Measurements from ENCODE around the gene ADGRD1.

ADGRD1 gene

GRCh38 chr12:131076791-131077747, 123.4 kb downstream of the ADGRD1 start:
- no peak for DNase-seq

GRCh38 chr12:131077931-131078391, 124.3 kb downstream of the ADGRD1 start:
- DNase-seq: no peak

DNA sequence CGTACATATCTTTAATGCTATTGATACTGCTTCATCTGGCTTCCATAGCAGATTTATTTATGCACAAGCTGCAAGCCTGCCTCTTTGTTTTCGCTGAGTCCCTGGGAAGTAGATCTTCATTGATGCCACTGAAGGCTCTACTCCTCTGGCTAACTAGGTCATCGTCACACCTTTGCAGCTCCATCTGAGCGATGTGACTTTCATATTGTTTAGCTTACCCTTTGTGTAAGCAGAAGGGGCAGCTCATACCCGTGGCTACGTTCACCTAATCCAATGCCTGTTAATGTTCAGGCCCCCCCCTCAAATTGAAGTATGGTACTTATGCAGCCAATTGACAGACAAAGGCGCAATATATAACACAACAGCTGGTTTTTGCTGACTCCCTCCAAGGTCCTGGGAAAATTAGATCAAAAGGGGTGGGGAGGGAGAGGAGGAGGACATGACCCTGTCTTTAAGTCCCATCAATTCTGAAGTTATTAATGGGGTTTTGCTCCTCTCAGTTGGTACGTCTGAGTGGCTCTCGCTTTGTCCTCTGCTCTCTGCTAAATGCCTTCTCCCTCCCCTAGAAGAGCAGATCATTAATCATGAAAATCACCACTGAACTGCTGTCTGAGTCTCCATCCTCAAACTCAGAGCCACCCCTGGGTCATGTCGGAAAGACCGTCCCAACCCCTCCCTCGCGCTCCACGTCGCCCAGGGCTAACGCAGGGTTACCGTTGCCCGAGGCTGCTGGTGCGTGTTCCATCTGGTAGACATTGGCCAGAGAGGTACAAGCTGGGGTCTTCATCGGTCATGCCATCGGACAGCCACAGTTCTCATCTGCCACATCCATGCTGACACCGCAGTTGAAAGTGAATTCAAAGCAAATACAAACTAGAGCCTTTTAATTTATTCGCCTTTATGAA, 128.8 kb downstream of the ADGRD1 start:
- DNase-seq: no peak

DNA sequence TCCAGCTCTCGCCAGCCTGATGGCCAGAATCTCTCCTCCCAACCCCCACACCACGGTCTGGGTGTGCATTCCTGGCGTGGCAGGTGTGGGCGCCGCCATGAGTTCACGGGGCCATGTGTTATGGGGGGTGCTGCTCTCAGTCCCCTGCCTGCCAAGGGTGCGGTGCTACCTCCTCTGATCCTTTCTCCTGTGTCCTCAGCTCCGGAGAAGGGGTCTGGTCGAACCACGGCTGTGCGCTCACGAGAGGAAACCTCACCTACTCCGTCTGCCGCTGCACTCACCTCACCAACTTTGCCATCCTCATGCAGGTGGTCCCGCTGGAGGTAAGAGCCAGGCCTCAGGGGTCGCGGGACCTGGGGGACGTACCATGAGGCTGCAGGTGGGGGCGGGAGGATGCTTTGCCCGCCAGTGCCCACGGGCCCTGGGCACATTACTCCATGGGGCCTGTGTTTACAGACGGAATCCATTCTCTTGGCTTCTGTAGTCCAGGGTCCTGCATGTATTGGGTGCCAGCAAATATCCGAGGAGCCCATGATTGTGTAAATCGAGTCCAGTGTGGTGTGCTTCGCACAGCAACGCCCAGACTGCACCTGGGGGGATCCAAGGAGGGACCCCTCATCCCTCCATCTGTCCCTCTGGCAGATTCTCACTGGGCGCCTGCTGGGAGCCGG, 130.8 kb downstream of the ADGRD1 start:
- no peak for DNase-seq

DNA sequence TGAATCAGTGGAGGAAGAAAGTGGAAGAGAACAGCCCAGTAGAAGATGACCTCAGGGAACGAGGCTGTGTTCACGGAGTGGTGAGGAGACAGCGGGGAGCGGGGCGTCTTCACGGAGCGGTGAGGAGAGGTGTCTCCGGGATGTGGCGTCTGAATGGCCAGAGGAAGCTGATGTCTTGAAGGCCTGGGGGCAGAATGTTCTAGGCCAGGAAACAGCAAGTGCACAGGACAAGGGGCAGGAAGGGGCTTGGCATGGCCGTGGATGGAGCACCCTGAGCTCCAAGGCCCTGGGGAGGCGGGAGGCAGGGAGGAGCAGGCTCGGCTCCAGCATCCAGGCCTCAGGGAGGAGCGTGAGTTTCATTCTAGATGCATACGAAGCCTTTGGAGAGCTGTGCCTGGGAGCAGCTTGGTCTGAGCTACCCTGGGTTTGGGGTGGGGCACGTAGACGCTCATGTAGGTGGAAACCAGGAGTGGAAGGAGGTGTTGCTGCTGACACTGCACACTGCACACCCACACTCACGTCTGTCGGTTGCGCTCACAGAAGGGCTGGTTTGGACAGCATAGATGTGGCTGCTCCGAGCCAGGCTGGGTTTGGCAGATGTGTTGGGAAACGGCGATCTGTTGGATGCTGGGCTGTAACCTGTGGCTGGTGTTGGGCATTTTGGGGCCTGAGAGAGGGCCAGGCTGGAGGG, 131.6 kb downstream of the ADGRD1 start:
- DNase-seq: no peak

GRCh38 chr12:131085816-131086591, 132.3 kb downstream of the ADGRD1 start:
- DNase-seq: no peak

GRCh38 chr12:131087302-131087818, 133.7 kb downstream of the ADGRD1 start:
- no peak for DNase-seq

DNA sequence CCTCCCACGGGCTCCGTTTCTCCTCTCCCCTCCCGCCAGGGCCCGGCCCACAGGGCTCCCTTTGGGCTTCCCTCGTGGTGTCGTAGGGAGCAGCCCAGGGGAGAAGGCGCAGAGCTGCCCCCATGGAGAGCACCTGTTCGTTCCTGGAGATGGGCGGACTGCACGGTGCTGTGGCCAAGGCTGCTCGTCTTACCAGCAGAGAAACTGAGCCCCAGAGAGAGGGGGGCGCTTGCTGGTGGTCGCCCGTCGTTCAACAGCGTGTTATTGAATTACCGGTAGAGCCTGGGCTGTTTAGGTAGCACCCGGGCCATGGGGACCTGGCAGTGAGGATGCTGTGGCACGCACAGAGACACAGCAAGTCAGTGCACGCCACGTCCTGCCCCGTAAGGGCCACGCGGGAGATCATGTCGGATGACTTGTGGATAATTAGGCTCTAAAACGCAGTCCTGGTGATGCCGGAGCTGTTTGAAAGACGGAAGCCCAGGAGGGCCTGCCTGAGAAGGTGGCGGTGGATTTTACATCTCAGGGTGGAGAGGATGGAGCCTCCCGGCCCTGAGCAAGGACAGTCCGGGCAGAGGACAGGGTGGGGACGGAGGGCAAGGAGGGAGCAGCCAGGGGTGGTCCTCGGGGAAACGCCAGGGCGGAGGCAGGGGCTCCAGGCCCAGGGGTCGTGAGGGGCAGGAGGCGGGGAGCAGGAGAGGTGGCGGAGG, 134.4 kb downstream of the ADGRD1 start:
- DNase-seq: no peak

DNA sequence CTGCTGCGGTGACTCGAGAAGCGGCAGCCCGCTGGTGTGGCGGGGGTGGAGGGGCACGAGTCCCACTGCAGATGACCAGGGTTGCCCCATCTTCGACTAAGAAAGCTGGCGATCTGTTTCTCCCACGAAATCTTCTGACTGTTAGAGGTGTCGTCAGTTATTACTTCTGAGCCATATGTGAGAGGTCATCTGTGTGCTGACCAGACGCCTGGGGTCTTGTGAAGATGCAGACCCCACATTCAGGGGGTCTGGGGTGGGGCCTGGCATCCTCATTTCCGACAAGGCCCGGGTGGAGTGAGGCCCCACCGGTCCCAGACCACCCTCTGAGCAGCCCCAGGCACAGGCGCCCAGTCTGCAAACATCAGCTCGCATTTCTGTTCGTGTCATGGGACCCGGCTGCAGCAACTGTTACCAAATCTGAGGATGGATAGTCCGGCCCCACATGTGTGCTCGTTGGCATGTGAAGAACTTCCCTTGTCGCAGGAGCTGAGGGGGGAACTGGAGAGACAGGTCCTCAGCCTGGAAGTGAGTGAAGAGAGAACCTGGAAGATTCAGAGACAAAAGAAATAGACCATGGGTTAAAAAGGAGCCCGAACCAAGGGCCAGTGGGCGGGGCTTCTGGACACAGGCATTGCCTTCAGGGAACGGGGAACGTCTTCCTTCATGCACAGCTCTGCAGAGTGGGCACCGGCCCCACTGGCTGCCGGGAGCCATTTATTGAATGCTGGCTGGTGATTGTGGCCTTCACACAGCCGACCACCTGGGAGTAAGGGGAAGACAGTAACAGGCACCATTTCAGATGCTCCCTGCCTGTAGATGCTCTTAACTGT, 135.2 kb downstream of the ADGRD1 start:
- DNase-seq: no peak

GRCh38 chr12:131089531-131090273, 136.0 kb downstream of the ADGRD1 start:
- no peak for DNase-seq

DNA sequence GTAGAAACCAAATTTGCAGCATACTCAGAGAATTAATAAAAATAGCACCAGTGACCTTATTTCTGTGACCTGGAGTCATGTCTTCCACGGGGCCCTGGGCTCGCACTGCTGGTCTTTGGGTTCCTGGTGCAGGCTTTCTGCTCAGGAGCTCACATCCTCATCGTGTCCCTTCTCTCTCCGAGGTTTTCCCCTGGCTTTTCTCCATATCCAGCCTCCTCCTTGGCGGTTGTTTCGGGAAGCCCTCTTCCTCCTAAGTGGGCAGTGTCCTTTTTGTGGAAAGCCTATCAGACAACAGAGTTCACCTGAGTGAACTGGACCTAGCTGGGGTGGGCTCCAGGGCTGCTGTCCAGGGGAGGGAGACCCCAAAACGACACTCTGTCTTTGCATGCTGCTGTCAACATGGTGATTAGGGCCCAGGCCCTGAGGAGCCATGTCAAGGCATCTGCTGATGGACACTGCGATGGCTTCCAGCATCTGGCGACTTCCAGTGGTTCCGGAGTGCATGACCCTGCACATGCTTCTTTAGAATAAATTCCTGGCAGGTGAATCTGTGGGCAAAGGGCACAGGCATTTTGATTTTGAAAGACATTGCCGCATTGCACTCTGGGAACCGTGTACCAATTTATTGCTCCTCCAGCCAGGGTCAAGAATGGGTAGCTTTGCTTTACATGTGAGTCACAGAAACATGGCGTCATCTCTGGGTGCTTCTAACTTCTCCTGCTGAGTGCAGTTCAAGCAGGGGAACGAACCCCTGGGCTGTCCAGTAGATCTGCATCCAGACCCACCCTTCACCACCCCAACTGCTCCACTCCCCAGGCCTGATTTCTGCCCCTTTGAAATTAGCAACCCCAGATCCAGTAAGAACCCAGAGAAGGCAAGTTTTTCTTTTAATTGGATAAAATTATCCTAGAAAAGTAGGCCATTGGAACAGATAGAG, 136.8 kb downstream of the ADGRD1 start:
- DNase-seq: no peak

DNA sequence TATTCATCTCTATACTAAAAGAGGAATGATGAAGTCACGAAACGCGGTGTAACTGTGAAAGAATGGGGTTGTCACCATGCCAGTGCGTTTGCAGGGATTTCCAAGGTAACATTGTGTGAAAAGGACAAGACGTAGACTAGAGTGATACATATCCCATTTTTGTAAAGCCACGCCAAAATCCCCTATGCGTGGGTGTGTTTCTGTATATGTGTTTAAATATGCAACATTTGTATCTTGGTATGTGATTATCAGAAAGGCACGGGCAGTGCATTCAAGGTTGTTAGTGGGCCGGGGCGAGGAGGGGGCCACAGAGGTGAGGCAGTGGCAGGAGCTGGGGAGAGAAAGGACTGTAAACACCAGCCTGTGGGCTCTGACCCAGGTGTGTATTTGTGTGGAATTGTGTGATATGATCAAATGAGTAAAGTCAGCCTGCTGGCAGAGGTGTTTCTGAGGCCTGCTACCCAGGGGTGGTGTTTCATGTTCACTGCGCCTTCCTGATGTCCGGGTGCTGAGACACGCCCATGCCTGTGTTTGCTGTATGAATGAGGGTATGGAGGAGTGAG, 137.8 kb downstream of the ADGRD1 start:
- no peak for DNase-seq

DNA sequence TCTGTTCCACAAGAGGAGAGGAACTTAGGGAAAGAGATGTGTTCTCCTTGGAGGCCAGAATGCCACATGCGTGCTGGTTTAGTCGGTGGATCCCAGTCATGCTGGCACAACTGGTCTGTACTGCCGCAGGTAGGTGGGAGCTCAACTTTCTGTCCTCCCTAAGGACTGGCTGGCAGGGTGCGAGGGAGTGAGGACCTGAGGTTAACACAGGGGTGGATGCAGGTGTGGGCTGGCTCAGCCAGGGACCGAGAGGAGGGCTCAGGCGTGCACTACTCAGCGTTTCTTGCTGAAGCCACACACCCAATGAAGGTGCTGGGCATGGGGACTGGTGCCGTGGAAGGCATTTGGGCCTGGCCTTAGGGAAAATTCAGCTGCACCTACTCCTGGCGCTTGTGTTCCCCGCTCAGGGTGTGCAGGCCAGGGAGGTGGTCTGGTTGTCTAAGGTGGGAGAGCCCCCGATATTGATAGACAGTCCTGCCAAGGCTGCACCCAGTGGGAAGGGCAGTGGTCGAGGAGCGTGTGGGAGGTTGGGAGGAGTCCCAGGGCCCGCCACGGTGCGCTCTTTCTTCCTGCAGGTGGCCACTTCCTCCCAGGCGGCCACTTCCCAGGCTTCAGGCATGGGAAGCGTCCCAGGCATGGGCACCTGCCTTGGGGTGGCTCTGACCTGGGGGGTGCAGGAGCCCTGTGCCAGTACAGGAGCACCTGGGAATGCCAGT, 138.4 kb downstream of the ADGRD1 start:
- DNase-seq: no peak

GRCh38 chr12:131092901-131093603, 139.3 kb downstream of the ADGRD1 start:
- DNase-seq: no peak

DNA sequence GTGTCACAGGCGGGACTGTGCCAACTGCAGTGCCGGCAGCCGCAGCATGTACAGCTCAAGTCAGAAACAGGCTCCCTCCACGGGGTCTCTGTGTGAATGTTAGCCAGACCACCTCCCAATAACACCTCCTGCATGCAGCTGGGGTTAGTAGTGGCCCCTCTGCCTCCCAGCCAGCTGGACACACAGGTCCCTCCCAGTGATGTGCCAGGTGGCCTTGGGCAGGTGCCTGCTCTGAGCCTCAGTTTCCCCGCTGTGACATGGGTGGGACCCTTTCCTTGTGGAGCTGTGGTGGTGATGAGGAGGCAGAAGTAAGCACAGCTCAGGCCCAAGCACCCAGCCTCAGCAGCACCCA, 139.9 kb downstream of the ADGRD1 start:
- DNase-seq: no peak
